Prostate gland (tissue), 2 donors: ENCODE measurements around the gene KLHL29.

Experiments used
- POLR2A ChIP-seq: fragments of 450-650 bp; IDR thresholded peaks from one replicate; pipeline ENCODE4 v1.6.1; 2016; ENCODE audit warnings: antibody characterized with exemption, mild to moderate bottlenecking
- POLR2AphosphoS5 ChIP-seq: sonication (generic); formaldehyde crosslinking; IDR thresholded peaks from one replicate; pipeline ENCODE4 v1.6.1; 2017; ENCODE audit warnings: antibody characterized with exemption
- TF ChIP-seq, protein P1 (sequence below), 4 experiments: fragments of 200-600 bp in 2 of 4; fragments of 450-650 bp in 2 of 4; sonication (generic) in 2 of 4; IDR thresholded peaks; 1 replicate in 3 of 4; 2 replicates in 1 of 4; pipeline ENCODE4 v1.5.1; 2016 to 2019; ENCODE audit warnings: antibody characterized with exemption in 4 of 4, mild to moderate bottlenecking in 2 of 4, moderate library complexity in 2 of 4

DNA sequence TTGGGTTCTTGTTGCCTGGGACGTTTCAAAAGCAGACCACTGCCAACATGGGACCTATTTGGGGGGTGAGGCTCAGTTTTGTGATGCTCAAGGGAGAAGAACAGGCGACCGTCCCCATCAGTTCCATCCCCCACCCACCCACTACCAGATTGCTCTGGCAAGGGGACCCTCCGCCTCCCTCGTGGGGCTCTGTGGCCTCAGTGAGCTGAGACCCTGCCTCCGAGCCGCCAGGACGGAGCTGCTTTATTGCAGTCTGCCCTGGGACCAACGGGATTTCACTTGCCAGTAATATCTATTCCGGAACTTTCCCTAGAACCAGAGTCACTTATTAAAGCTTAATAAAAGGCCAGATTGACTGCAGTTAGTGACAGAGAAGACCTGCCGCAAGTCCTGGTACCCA lies 146.3 kb downstream of the KLHL29 start:
- TF ChIP-seq, protein P1, sequence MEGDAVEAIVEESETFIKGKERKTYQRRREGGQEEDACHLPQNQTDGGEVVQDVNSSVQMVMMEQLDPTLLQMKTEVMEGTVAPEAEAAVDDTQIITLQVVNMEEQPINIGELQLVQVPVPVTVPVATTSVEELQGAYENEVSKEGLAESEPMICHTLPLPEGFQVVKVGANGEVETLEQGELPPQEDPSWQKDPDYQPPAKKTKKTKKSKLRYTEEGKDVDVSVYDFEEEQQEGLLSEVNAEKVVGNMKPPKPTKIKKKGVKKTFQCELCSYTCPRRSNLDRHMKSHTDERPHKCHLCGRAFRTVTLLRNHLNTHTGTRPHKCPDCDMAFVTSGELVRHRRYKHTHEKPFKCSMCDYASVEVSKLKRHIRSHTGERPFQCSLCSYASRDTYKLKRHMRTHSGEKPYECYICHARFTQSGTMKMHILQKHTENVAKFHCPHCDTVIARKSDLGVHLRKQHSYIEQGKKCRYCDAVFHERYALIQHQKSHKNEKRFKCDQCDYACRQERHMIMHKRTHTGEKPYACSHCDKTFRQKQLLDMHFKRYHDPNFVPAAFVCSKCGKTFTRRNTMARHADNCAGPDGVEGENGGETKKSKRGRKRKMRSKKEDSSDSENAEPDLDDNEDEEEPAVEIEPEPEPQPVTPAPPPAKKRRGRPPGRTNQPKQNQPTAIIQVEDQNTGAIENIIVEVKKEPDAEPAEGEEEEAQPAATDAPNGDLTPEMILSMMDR (IDR thresholded peaks at IDR 0.05), result no peak
- TF ChIP-seq POLR2A (no peak), POLR2AphosphoS5 (no peak)
